Daoy (cell line): ENCODE results near the gene SMAD3. TPM values are rescaled to one million over a fixed set of nuclear protein-coding genes. Genes with fewer than 3 reads are reported as not detected.

ENCODE experiments used
- DNase-seq: peaks from one replicate; pipeline ENCODE4 v3.0.0-alpha.2; 2015; ENCODE audit warnings: low read depth
- total RNA-seq: library from RNA; depleted of rRNA; stranded (reverse); fragments of >200 nt; shearing (Covaris generic); gene quantifications from 2 replicates; pipeline ENCODE4 v1.2.3, GENCODE V29; 2014

Gene SMAD3
- total RNA-seq, 1 experiment from 2014 or later = 48.1 TPM

- peak; percentile 86 for DNase-seq
These were observed 15.6 kb downstream of the SMAD3 start for GRCh38 chr15:67080900-67081431.

GRCh38 chr15:67082007-67082536, 16.7 kb downstream of the SMAD3 start:
- DNase-seq = no peak

GRCh38 chr15:67083135-67083762, 17.8 kb downstream of the SMAD3 start:
- DNase-seq = no peak

GRCh38 chr15:67084561-67084960, 19.2 kb downstream of the SMAD3 start:
- DNase-seq = no peak

- DNase-seq = no peak
These were observed 19.9 kb downstream of the SMAD3 start for GRCh38 chr15:67085237-67085817.

GRCh38 chr15:67085818-67086636, 20.6 kb downstream of the SMAD3 start:
- peak; percentile 63 for DNase-seq

GRCh38 chr15:67086637-67086914, 21.2 kb downstream of the SMAD3 start:
- no peak for DNase-seq

GRCh38 chr15:67087507-67088172, 22.2 kb downstream of the SMAD3 start:
- no peak for DNase-seq

GRCh38 chr15:67089217-67090193, 24.1 kb downstream of the SMAD3 start:
- peak; percentile 83 for DNase-seq

- DNase-seq = peak; percentile 53
These were observed 25.1 kb downstream of the SMAD3 start for GRCh38 chr15:67090297-67091070.

- peak; percentile 99 for DNase-seq
These were observed 25.9 kb downstream of the SMAD3 start for GRCh38 chr15:67091071-67091979.

GRCh38 chr15:67091980-67092677, 26.7 kb downstream of the SMAD3 start:
- no peak for DNase-seq

- DNase-seq = no peak
These were observed 27.5 kb downstream of the SMAD3 start for GRCh38 chr15:67092752-67093503.

GRCh38 chr15:67093504-67093862, 28.1 kb downstream of the SMAD3 start:
- no peak for DNase-seq

GRCh38 chr15:67094001-67094826, 28.8 kb downstream of the SMAD3 start:
- DNase-seq = no peak

- DNase-seq = no peak
These were observed 30.5 kb downstream of the SMAD3 start for GRCh38 chr15:67095912-67096311.
